ENCODE measurements around the gene NCK2.

GRCh38 chr2:105763076-105763475, 18.4 kb downstream of the NCK2 start:
- TF ChIP-seq YY1 (IDR thresholded peaks at IDR 0.05; ENCODE audit: insufficient read depth, insufficient read length), result no peak
- no peak for TF ChIP-seq SUZ12 (IDR thresholded peaks at IDR 0.05; ENCODE audit: extremely low read depth, insufficient read depth, insufficient read length)
- no peak for TF ChIP-seq ZNF274 (IDR thresholded peaks at IDR 0.05; ENCODE audit: low read depth, low read length)
